K562 (cell line): ENCODE measurements around the gene LRRC3. TPM values are rescaled to one million over a fixed set of nuclear protein-coding genes. Genes with fewer than 3 reads are reported as not detected.

Experiments used
- ATAC-seq: fragments of 200-7000 bp; cut with Tn5 transposase; 3 replicates; pipeline ENCODE4 v1.9.1; 2020; ENCODE audit warnings: moderate library complexity
- BruUV-seq: library from RNA; stranded (reverse); fragments of 400-500 nt; replicated peaks from 2 replicates; lab custom pipeline; 2021; lab: Mats Ljungman, UMichigan
- CTCF ChIA-PET: fragments of 300-600 bp; formaldehyde crosslinking; extraction: SDS; loops from one replicate; lab custom pipeline; 2021; ENCODE audit warnings: low intra/inter-chr PET ratio; lab: Yijun Ruan, JAX
- POLR2A ChIA-PET: fragments of 300-600, 350-650 bp; sonication (Branson Sonifier 250); formaldehyde crosslinking; extraction: SDS; loops from one replicate; lab custom pipeline; 2021; ENCODE audit warnings: antibody characterized with exemption, inconsistent platforms; lab: Yijun Ruan, JAX
- DNase-seq, 4 experiments: peaks; one replicate each; pipeline versions ENCODE4 v3.0.0 to v3.0.0-alpha.2; 2011 to 2018; ENCODE audit warnings: low spot score in 3 of 4, mixed read lengths in 3 of 4; ENCODE audit errors: extremely low read depth in 1 of 4
- FAIRE-seq: peaks from 2 replicates; lab custom pipeline; 2011; peaks lifted over from hg19 to GRCh38; lab: Jason Lieb, UNC
- H2AFZ ChIP-seq: 2 replicates; pipeline ENCODE4 v1.6.0; 2011; ENCODE audit warnings: low read depth, low read length, control low read depth, inconsistent platforms
- H3K27ac ChIP-seq: fragments of 200-600 bp; 3 replicates; pipeline ENCODE4 v1.8.0; 2011; ENCODE audit warnings: low read depth, mild to moderate bottlenecking, control low read depth, inconsistent platforms, low read length, moderate library complexity, mixed read lengths; ENCODE audit errors: extremely low read depth
- H3K27me3 ChIP-seq, 2 experiments: fragments of 300-600 bp in 1 of 2; 2 replicates in 1 of 2; 3 replicates in 1 of 2; pipeline versions ENCODE4 v1.6.0 to v1.8.0; 2011; ENCODE audit warnings: inconsistent platforms in 2 of 2, low read length in 2 of 2, mild to moderate bottlenecking in 1 of 2, mixed read lengths in 1 of 2, moderate library complexity in 1 of 2; ENCODE audit not compliant: control insufficient read depth in 2 of 2, insufficient read depth in 2 of 2
- H3K36me3 ChIP-seq: fragments of 300-600 bp; 3 replicates; pipeline ENCODE4 v1.8.0; 2011; ENCODE audit warnings: mild to moderate bottlenecking, low read length, inconsistent platforms; ENCODE audit not compliant: control insufficient read depth, insufficient read depth
- H3K4me1 ChIP-seq, 2 experiments: fragments of 200-600 bp in 1 of 2; replicated peaks in 1 of 2; 2 replicates in 1 of 2; 3 replicates in 1 of 2; pipeline versions ENCODE4 v1.5.1 to v1.8.0; 2011; ENCODE audit warnings: inconsistent platforms in 2 of 2, low read length in 2 of 2, mild to moderate bottlenecking in 1 of 2, mixed read lengths in 1 of 2, moderate library complexity in 1 of 2; ENCODE audit not compliant: control insufficient read depth in 2 of 2, insufficient read depth in 2 of 2
- H3K4me2 ChIP-seq: 2 replicates; pipeline ENCODE4 v1.6.1; 2011; ENCODE audit warnings: low read length, control low read depth, inconsistent platforms, mixed read lengths; ENCODE audit not compliant: insufficient read depth
- H3K4me3 ChIP-seq: fragments of 200-600 bp; sonication (generic), shearing (Covaris generic); 2 replicates; pipeline ENCODE4 v1.5.1; 2016; ENCODE audit warnings: control low read depth, inconsistent platforms
- H3K79me2 ChIP-seq: fragments of 200-600 bp; 3 replicates; pipeline ENCODE4 v1.8.0; 2011; ENCODE audit warnings: low read length, inconsistent platforms; ENCODE audit not compliant: control insufficient read depth, insufficient read depth
- H3K9ac ChIP-seq, 2 experiments: 2 replicates each; pipeline versions ENCODE4 v1.6.0 to v1.6.1; 2011; ENCODE audit warnings: low read depth in 2 of 2, low read length in 2 of 2, control low read depth in 1 of 2, inconsistent platforms in 1 of 2, mild to moderate bottlenecking in 1 of 2, mixed read lengths in 1 of 2; ENCODE audit not compliant: insufficient read depth in 1 of 2
- H3K9me1 ChIP-seq: one replicate; pipeline ENCODE4 v1.6.0; 2011; ENCODE audit warnings: inconsistent platforms, mild to moderate bottlenecking, low read length, moderate library complexity; ENCODE audit not compliant: control insufficient read depth, insufficient read depth
- H3K9me3 ChIP-seq: replicated peaks from 2 replicates; pipeline ENCODE4 v1.5.1; 2011; ENCODE audit warnings: low read depth, low read length, inconsistent platforms; ENCODE audit not compliant: control insufficient read depth, insufficient read depth
- H4K20me1 ChIP-seq: replicated peaks from 2 replicates; pipeline ENCODE4 v1.6.1; 2011; ENCODE audit warnings: low read length, inconsistent platforms, mixed read lengths; ENCODE audit not compliant: control insufficient read depth, insufficient read depth
- ERF ChIP-seq: fragments of 450-650 bp; formaldehyde crosslinking; IDR thresholded peaks from 2 replicates; pipeline ENCODE4 v1.4.0; 2020; ENCODE audit warnings: mild to moderate bottlenecking, mixed read lengths
- NELFE ChIP-seq: IDR thresholded peaks from 2 replicates; pipeline ENCODE4 v1.6.1; 2011; ENCODE audit warnings: mild to moderate bottlenecking; ENCODE audit not compliant: insufficient read depth, insufficient read length
- RBM17 ChIP-seq: fragments of 200-400 bp; formaldehyde crosslinking; IDR thresholded peaks from 2 replicates; pipeline ENCODE4 v1.6.1; 2017; ENCODE audit warnings: low read depth, mild to moderate bottlenecking, low read length, borderline replicate concordance
- SMC3 ChIP-seq: conservative IDR thresholded peaks from 2 replicates; pipeline ENCODE4 v1.6.1; 2011; ENCODE audit warnings: low read depth, low read length, improper control_type of control experiment; ENCODE audit not compliant: insufficient read depth
- ZNF354B ChIP-seq: fragments of 250-450 bp; sonication (Bioruptor Pico); IDR thresholded peaks from 2 replicates; pipeline ENCODE4 v1.4.0; 2020
- ZNF695 ChIP-seq: fragments of 450-650 bp; formaldehyde crosslinking; IDR thresholded peaks from 2 replicates; pipeline ENCODE4 v1.4.0; 2020; ENCODE audit warnings: mild to moderate bottlenecking, moderate library complexity
- WGBS: fragments of 100-300 bp; shearing (Covaris generic); methylation state at CpG from one replicate; pipeline ENCODE4 v1.1.6; 2016; ENCODE audit warnings: low coverage, mixed read lengths; ENCODE audit not compliant: insufficient coverage; ENCODE audit errors: missing lambda C conversion rate; 5-methylcytosine and 5-hydroxymethylcytosine counted together
- in situ Hi-C: fragments of 300-500 bp; cut with MboI; formaldehyde crosslinking; loops from 4 replicates; pipeline ENCODE4 v1.15.0; 2018; ENCODE audit warnings: inconsistent platforms, mixed read lengths
- intact Hi-C: fragments of 100-400 bp; cut with micrococcal nuclease; formaldehyde crosslinking; loops from 2 replicates; pipeline ENCODE4 v1.14.2; 2022
- polyA plus RNA-seq, 8 experiments: library from polyadenylated mRNA; depleted of rRNA in 4 of 8; stranded (reverse) in 5 of 8; unstranded in 3 of 8; fragments of >200 nt; fragmentation: Nextera tagmentation in 2 of 8; fragmentation: Illumina TruSeq in 1 of 8; extraction: Ambion mirVana in 2 of 8; extraction: Trizol in 1 of 8; gene quantifications; 2 replicates each; pipeline versions ENCODE4 v1.2.1 to v1.2.3, GENCODE V29; 2011 to 2014; ENCODE audit warnings: inconsistent platforms in 1 of 8, missing spikeins in 1 of 8
- total RNA-seq, 7 experiments: library from RNA; depleted of rRNA in 6 of 7; stranded (reverse); fragments of >200 nt in 6 of 7; fragmentation: Illumina TruSeq in 2 of 7; extraction: Trizol in 2 of 7; gene quantifications; 2 replicates each; pipeline versions ENCODE4 v1.2.1 to v1.2.3, GENCODE V29; 2011 to 2021; ENCODE audit warnings: low replicate concordance in 1 of 7
- TF ChIP-seq, protein P1 (sequence below): fragments of 250-450 bp; sonication (Bioruptor Pico); IDR thresholded peaks from 2 replicates; pipeline ENCODE4 v1.5.0; 2021
- TF ChIP-seq, protein P2 (sequence below): IDR thresholded peaks from 2 replicates; pipeline ENCODE4 v1.6.1; 2016; ENCODE audit warnings: missing genetic modification characterization, missing compliant biosample characterization

LRRC3 gene
- total and polyA plus RNA-seq, 9 of the 15 experiments (the other 6 are each of a cell fraction or from before 2014, with no cell fraction given) = 0.04 TPM; not detected in 7

DNA sequence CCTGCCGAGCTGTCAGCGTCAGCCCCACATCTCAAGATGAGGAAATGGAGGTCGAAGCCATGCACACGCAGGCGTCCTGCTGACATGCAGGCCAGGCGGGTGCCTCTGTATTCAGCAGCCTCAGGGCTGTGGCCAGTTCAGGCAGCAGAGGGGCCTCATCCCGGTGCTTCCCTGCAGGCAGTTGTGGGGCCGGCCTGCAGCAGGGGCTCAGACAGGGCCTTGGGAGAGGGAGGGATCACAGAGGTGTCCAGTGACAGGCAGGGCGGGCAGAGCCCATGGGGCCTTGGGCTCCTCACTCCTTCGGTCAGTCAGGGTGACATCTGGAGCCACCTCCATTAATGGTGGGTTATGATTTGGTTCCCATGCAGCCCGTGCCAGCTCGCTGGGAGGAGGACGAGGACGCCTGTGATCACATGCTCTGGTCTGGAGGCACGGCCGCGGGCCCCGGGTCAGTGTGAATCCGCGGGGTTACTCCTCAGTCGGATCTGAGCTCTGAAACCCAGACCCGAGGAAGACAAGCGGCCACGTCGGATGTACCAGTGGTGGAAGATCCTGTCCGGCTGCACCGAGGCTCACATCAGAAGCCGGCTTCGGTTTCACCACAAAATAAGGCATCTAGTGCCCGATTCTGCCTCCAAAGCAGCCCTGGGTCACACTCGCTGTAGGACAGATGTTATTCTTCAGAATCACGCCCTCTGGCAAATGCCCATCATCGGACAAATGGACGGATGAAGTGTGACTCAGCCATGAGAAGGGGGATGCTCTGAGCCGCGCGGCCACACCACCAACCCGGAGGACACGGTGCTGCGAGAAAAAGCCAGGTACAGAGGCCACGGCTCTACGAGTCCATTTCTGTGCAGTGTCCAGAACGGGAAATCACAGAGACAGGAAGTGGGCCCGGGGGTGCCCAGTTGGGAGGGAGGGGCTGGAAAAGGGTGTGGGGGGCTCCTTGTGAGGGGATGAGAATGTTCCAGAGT, 51.3 kb downstream of the LRRC3 start:
- Histone ChIP-seq H2AFZ (no peak overlapping the region), H3K9ac (no peak overlapping the region; a peak in 1 of 4 replicates), H3K4me1 (peaks cover 0 to 35% of the 10 kb centered on the region in 2 experiments; a peak in 2 of 5 replicates)
- POLR2A ChIA-PET = interaction anchor here (0.6 to 1.2 kb wide), 3 partner anchors 9 to 253 kb away, joined by 3 read pairs; no protein-coding TSS in a partner anchor
- no peak for FAIRE-seq
- TF ChIP-seq SMC3 (no peak), ERF (CRISPR knock-in tag) (no peak), NELFE (no peak), ZNF354B (no peak), ZNF695 (CRISPR knock-in tag) (no peak), RBM17 (no peak)
- TF ChIP-seq, protein P1, sequence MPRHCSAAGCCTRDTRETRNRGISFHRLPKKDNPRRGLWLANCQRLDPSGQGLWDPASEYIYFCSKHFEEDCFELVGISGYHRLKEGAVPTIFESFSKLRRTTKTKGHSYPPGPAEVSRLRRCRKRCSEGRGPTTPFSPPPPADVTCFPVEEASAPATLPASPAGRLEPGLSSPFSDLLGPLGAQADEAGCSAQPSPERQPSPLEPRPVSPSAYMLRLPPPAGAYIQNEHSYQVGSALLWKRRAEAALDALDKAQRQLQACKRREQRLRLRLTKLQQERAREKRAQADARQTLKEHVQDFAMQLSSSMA (CRISPR knock-in tag) = no peak
- TF ChIP-seq, protein P2, sequence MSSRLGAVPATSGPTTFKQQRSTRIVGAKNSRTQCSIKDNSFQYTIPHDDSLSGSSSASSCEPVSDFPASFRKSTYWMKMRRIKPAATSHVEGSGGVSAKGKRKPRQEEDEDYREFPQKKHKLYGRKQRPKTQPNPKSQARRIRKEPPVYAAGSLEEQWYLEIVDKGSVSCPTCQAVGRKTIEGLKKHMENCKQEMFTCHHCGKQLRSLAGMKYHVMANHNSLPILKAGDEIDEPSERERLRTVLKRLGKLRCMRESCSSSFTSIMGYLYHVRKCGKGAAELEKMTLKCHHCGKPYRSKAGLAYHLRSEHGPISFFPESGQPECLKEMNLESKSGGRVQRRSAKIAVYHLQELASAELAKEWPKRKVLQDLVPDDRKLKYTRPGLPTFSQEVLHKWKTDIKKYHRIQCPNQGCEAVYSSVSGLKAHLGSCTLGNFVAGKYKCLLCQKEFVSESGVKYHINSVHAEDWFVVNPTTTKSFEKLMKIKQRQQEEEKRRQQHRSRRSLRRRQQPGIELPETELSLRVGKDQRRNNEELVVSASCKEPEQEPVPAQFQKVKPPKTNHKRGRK (tag) = no peak
- TF ChIP-seq, all 486 proteins: peak for 0
- 1% methylated on average over 44 of the region's 44 CpGs for WGBS
- CTCF ChIA-PET = interaction anchor here (0.6 kb wide), 1 partner anchor 20 kb away, joined by 4 read pairs; no protein-coding TSS in a partner anchor
- ATAC-seq (no peak), DNase-seq (no peak)
- no peaks in the 10 kb centered on the region for H3K9me3 ChIP-seq
- in situ Hi-C loops (loop anchor here (10.0 kb wide), 1 partner anchor 428 kb away; no protein-coding TSS in a partner anchor), intact Hi-C loops (no loop called here)
- H4K20me1 ChIP-seq = peaks cover 24% of the 10 kb centered on the region
- no peak overlapping the region for H3K27ac ChIP-seq
- peaks cover 51 to 77% of the 10 kb centered on the region in 2 experiments for H3K27me3 ChIP-seq
- no peak overlapping the region for H3K4me3 ChIP-seq
- no peaks in the 10 kb centered on the region for H3K9me1 ChIP-seq
- no peaks in the 10 kb centered on the region for H3K79me2 ChIP-seq
- H3K4me2 ChIP-seq = no peak overlapping the region
- no peaks in the 10 kb centered on the region for H3K36me3 ChIP-seq
- BruUV-seq = no TSS peak
